Transverse colon (tissue), 4 donors: ENCODE measurements around the gene WASHC2C. TPM values are rescaled to one million over a fixed set of nuclear protein-coding genes. Genes with fewer than 3 reads are reported as not detected.
"Not testable (repeated sequence)": the region's sequence is repeated elsewhere in the genome, so short reads cannot be mapped to it uniquely, and the experiment has no call there.

Experiments
- DNase-seq: peaks from one replicate; pipeline ENCODE4 v3.0.0-alpha.2; 2019
- H3K27ac ChIP-seq, 4 donors: fragments of 200-600 bp; sonication (generic); 2 replicates each; pipeline ENCODE4 v1.5.1; 2016 to 2018; ENCODE audit warnings: inconsistent platforms in 4 of 4
- H3K27me3 ChIP-seq: fragments of 200-600 bp; sonication (generic); 2 replicates; pipeline ENCODE4 v1.5.1; 2017; ENCODE audit warnings: inconsistent platforms
- H3K36me3 ChIP-seq, 4 donors: fragments of 200-600 bp; sonication (generic); 2 replicates each; pipeline ENCODE4 v1.5.1; 2017 to 2019; ENCODE audit warnings: inconsistent platforms in 4 of 4
- H3K4me1 ChIP-seq, 4 donors: fragments of 200-600 bp; sonication (generic); 2 replicates each; pipeline ENCODE4 v1.5.1; 2017 to 2020; ENCODE audit warnings: inconsistent platforms in 4 of 4
- H3K4me3 ChIP-seq, 4 donors: fragments of 200-600 bp; sonication (generic); 1 replicate in 1 of 4; 2 replicates in 3 of 4; pipeline versions ENCODE4 v1.5.1 to v1.6.1; 2017 to 2019; ENCODE audit warnings: inconsistent platforms in 4 of 4
- H3K9me3 ChIP-seq, 2 donors: fragments of 200-600 bp; sonication (generic); 2 replicates each; pipeline ENCODE4 v1.5.1; 2017 to 2019; ENCODE audit warnings: inconsistent platforms in 2 of 2
- CTCF ChIP-seq, 5 experiments: fragments of 200-600 bp in 3 of 5; fragments of 450-650 bp in 2 of 5; sonication (generic) in 3 of 5; IDR thresholded peaks; 1 replicate in 2 of 5; 2 replicates in 3 of 5; pipeline ENCODE4 v1.5.1; 2016 to 2017; ENCODE audit warnings: antibody characterized with exemption in 5 of 5, inconsistent platforms in 3 of 5, mild to moderate bottlenecking in 2 of 5, moderate library complexity in 1 of 5
- EP300 ChIP-seq: sonication (generic); formaldehyde crosslinking; IDR thresholded peaks from one replicate; pipeline ENCODE4 v1.6.1; 2017; ENCODE audit warnings: antibody characterized with exemption, low read depth
- POLR2A ChIP-seq: fragments of 450-650 bp; IDR thresholded peaks from one replicate; pipeline ENCODE4 v1.6.1; 2016; ENCODE audit warnings: antibody characterized with exemption, mild to moderate bottlenecking, moderate library complexity
- POLR2AphosphoS5 ChIP-seq, 3 donors: sonication (generic); formaldehyde crosslinking; IDR thresholded peaks; one replicate each; pipeline ENCODE4 v1.6.1; 2016; ENCODE audit warnings: antibody characterized with exemption in 3 of 3
- WGBS, 2 donors: methylation state at CpG; one replicate each; pipeline ENCODE4 v1.1.5; 2018; ENCODE audit warnings: low coverage in 1 of 2; 5-methylcytosine and 5-hydroxymethylcytosine counted together
- in situ Hi-C, 4 donors: fragments of 200-750 bp; cut with MboI; loops; one replicate each; pipeline versions ENCODE4 v1.15.0 to v1.15.1; 2017; ENCODE audit warnings: low sequenced_read_pairs in 3 of 4, low pct_ligation_motif_present in 1 of 4, low pct_unique_long_range_greater_than_20kb in 1 of 4
- intact Hi-C: fragments of 100-400 bp; cut with DNase I; formaldehyde crosslinking; loops from one replicate; pipeline ENCODE4 v1.15.1; 2023; ENCODE audit warnings: low total_unique reads
- total RNA-seq, 4 donors: library from RNA; depleted of rRNA; stranded (reverse); fragments of >200 nt; gene quantifications; one replicate each; pipeline ENCODE4 v1.1.0, GENCODE V29; 2016

The WASHC2C gene
- total RNA-seq, 4 donors from 2014 or later: 62.7 to 126 (median 81.6) TPM

- 80 to 89% methylated on average over 4 of the region's 4 CpGs for WGBS, 2 donors
- no peak for TF ChIP-seq POLR2AphosphoS5 (IDR thresholded peaks at IDR 0.05)
- TF ChIP-seq CTCF (IDR thresholded peaks at IDR 0.05): no peak
- no peak for TF ChIP-seq EP300
- TF ChIP-seq POLR2A: no peak
- H3K27ac ChIP-seq: no peak overlapping the region
- no peaks in the 10 kb centered on the region for H3K36me3 ChIP-seq
- no peaks in the 10 kb centered on the region for H3K9me3 ChIP-seq
- intact Hi-C loops (no loop called here), in situ Hi-C loops (no loop called here)
- H3K4me1 ChIP-seq: no peaks in the 10 kb centered on the region
- H3K27me3 ChIP-seq: no peaks in the 10 kb centered on the region
- DNase-seq: no peak
- H3K4me3 ChIP-seq: no peak overlapping the region
Observed at GRCh38 chr10:45809837-45810236, 82.8 kb downstream of the WASHC2C start.

GRCh38 chr10:45811075-45811474 is 84.0 kb downstream of the WASHC2C start:
- no peak overlapping the region for H3K27ac ChIP-seq
- WGBS, 2 donors: 78 to 86% methylated on average over 4 to 6 of the region's 6 CpGs
- H3K4me3 ChIP-seq: no peak overlapping the region
- H3K4me1 ChIP-seq: no peaks in the 10 kb centered on the region
- no peaks in the 10 kb centered on the region for H3K36me3 ChIP-seq
- no peak for DNase-seq
- TF ChIP-seq POLR2AphosphoS5 (IDR thresholded peaks at IDR 0.05) (no peak), POLR2A (no peak), CTCF (IDR thresholded peaks at IDR 0.05) (no peak), EP300 (no peak)
- in situ Hi-C loops (no loop called here), intact Hi-C loops (no loop called here)
- H3K27me3 ChIP-seq: no peaks in the 10 kb centered on the region
- no peaks in the 10 kb centered on the region for H3K9me3 ChIP-seq

GRCh38 chr10:45812959-45813358 is 85.9 kb downstream of the WASHC2C start:
- WGBS, 2 donors: 75 to 79% methylated on average over 4 to 13 of the region's 13 CpGs
- H3K27ac ChIP-seq, H3K4me1 ChIP-seq, H3K4me3 ChIP-seq, H3K9me3 ChIP-seq, H3K27me3 ChIP-seq, intact Hi-C loops, H3K36me3 ChIP-seq, in situ Hi-C loops, DNase-seq: not testable (repeated sequence)

- H3K4me1 ChIP-seq, H3K36me3 ChIP-seq, intact Hi-C loops, H3K9me3 ChIP-seq, DNase-seq, H3K27me3 ChIP-seq, in situ Hi-C loops, H3K27ac ChIP-seq, H3K4me3 ChIP-seq: not testable (repeated sequence)
- WGBS, 2 donors: 81 to 92% methylated on average over 4 of the region's 4 CpGs
Observed at GRCh38 chr10:45814146-45814545, 87.1 kb downstream of the WASHC2C start.

GRCh38 chr10:45817130-45817859 is 90.2 kb downstream of the WASHC2C start:
- intact Hi-C loops: no loop called here
- no peaks in the 10 kb centered on the region for H3K9me3 ChIP-seq
- in situ Hi-C loops: no loop called here
- no peak for DNase-seq
- H3K36me3 ChIP-seq: no peaks in the 10 kb centered on the region
- H3K4me3 ChIP-seq: no peak overlapping the region
- no peak for TF ChIP-seq POLR2AphosphoS5 (IDR thresholded peaks at IDR 0.05)
- no peaks in the 10 kb centered on the region for H3K27me3 ChIP-seq
- 92% methylated on average over 7 of the region's 7 CpGs; no CpG with 5 or more reads in 1 of the 2 donors for WGBS, 2 donors
- no peaks in the 10 kb centered on the region for H3K4me1 ChIP-seq
- H3K27ac ChIP-seq: no peak overlapping the region

- Histone ChIP-seq H3K4me3 (no peak overlapping the region), H3K4me1 (no peaks in the 10 kb centered on the region), H3K36me3 (no peaks in the 10 kb centered on the region), H3K27me3 (no peaks in the 10 kb centered on the region), H3K9me3 (no peaks in the 10 kb centered on the region), H3K27ac (no peak overlapping the region)
- intact Hi-C loops: no loop called here
- in situ Hi-C loops: no loop called here
- no peak for DNase-seq
- 83% methylated on average over 3 of the region's 3 CpGs; no CpG with 5 or more reads in 1 of the 2 donors for WGBS, 2 donors
- TF ChIP-seq EP300 (no peak), POLR2AphosphoS5 (IDR thresholded peaks at IDR 0.05) (no peak), CTCF (IDR thresholded peaks at IDR 0.05) (no peak), POLR2A (no peak)
Observed at GRCh38 chr10:45817912-45818311, 90.8 kb downstream of the WASHC2C start.
